HL-60 (cell line): ENCODE results near the gene LRRC43.

Experiments used
- CTCF ChIP-seq: IDR thresholded peaks from one replicate; pipeline ENCODE4 v1.5.1; 2011; ENCODE audit warnings: low read length, control low read depth, inconsistent platforms; ENCODE audit not compliant: insufficient read depth
- GABPA ChIP-seq: IDR thresholded peaks from 2 replicates; pipeline ENCODE4 v1.6.1; 2012; ENCODE audit warnings: low read depth
- POLR2AphosphoS5 ChIP-seq: IDR thresholded peaks from 2 replicates; pipeline ENCODE4 v1.6.1; 2012; ENCODE audit warnings: low read depth
- REST ChIP-seq: IDR thresholded peaks from 2 replicates; pipeline ENCODE4 v1.6.1; 2012; ENCODE audit warnings: low read depth; ENCODE audit not compliant: insufficient replicate concordance

- TF ChIP-seq CTCF = no peak
- no peak for TF ChIP-seq REST
- no peak for TF ChIP-seq POLR2AphosphoS5
- no peak for TF ChIP-seq GABPA
Observed at GRCh38 chr12:122142857-122143256, 40.1 kb upstream of the LRRC43 start.
